KOPT-K1 (cell line): ENCODE measurements around the gene TMEM114.

Experiments
- H3K27ac ChIP-seq: fragments of 200-600 bp; sonication (generic); 2 replicates; pipeline ENCODE4 v1.5.1; 2016; ENCODE audit warnings: antibody characterized with exemption, mild to moderate bottlenecking, low read depth, low read length; ENCODE audit not compliant: poor library complexity, severe bottlenecking
- H3K36me3 ChIP-seq: fragments of 200-600 bp; sonication (generic); 2 replicates; pipeline ENCODE4 v1.5.1; 2017; ENCODE audit warnings: antibody characterized with exemption, mild to moderate bottlenecking, low read length, moderate library complexity; ENCODE audit not compliant: insufficient read depth
- H3K9me3 ChIP-seq: fragments of 200-600 bp; sonication (generic); 2 replicates; pipeline ENCODE4 v1.5.1; 2017; ENCODE audit warnings: antibody characterized with exemption, low read length, mild to moderate bottlenecking; ENCODE audit not compliant: insufficient read depth, poor library complexity, severe bottlenecking

Gene TMEM114

DNA sequence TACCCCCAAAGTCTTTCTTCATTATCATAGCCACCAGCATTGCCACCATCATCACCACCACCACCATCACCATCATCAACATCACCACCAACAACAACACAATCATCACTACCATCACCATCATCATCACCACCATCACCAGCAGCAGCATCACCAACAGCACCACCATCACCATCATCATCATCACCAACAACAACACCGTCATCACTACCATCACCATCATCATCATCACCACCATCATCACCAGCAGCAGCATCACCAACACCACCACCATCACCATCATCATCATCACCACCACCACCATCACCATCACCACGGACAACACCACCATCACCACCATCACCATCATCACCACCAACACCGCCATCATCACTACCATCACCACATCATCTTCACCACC lies 500 bp upstream of the TMEM114 start:
- Histone ChIP-seq H3K36me3 (no peaks in the 10 kb centered on the region), H3K9me3 (no peaks in the 10 kb centered on the region), H3K27ac (no peak overlapping the region)

DNA sequence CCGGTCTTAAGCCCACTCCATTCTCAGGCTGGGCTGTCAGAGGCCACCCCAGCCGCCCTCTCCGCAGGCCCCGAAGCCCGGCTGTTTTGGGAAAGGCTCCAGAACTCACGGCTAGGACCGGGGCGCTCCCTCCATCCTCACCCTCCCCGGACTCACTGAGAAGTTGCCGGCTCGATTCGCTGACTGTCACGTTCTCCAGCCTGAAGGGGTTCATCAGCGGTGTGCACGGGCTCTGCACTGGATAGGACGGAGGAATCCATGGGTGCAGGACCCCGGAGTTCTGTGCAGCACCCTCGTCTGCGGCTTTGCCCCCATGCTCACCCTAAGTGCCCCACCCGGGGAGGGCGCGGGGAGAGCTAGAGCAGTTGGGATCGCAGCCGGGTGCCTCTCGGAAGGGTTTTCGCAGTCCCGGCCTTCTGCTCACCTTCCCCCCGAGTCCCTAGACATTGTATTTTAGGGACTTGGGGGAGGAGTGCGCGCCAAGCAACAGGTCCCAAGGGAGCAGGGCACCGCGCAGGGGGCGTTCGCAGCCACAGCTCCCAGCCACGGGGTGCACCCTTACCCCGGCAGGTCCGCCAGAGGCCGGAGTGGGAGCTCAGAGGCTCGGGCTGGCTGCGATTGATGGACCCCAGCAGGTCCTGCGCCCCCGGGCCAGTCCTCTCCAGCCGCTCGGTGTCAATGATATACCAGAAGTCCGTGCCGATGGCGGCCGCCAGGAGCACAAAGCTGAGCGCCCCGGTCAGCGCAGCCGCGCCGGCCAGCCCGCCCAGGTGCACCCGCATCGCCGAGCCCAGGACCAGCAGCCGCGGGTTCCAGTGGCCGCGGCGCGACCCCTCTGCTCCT lies 1.0 kb downstream of the TMEM114 start:
- Histone ChIP-seq H3K36me3 (no peaks in the 10 kb centered on the region), H3K9me3 (no peaks in the 10 kb centered on the region), H3K27ac (no peak overlapping the region)

- Histone ChIP-seq H3K27ac (no peak overlapping the region), H3K9me3 (no peaks in the 10 kb centered on the region), H3K36me3 (no peaks in the 10 kb centered on the region)
These were observed 1.6 kb downstream of the TMEM114 start for GRCh38 chr16:8588682-8589056.

DNA sequence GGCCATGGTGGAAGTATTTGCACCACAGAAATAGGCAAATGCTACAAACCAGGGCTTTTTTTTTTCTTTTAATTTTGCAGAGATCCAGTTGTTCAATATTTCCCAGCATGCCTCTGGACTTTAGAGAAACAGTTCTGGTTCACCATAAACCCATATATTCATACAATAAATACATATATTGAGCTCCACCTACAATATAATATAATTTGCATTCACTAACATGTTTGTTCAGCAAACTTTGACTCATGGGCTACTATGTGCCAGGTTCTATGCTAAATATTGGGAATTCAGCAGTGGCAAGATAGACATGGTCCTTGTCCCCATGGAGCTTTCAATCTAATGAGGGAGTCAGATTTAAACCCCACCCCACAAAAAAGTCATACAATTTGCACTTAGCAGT lies 3.2 kb downstream of the TMEM114 start:
- Histone ChIP-seq H3K9me3 (no peaks in the 10 kb centered on the region), H3K36me3 (no peaks in the 10 kb centered on the region), H3K27ac (no peak overlapping the region)

DNA sequence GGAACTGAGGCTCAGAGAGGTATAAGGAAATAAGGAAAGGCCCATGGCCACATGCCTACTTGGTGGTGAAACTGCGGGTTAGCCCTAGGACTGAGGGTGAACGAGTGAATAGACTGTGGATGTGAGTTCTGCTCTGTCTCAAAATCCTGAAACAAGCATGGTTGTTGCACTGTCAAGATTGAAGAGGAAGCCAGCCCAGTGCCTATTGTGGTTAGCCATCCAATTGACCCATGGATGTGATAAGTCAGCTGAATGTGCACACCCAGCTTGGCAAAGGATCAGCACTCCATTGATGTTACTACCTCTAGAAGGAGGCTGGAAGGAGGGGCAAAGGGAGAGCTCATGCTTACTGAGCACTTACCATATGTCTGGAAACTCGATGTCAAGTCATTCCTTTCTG lies 4.5 kb downstream of the TMEM114 start:
- Histone ChIP-seq H3K9me3 (no peaks in the 10 kb centered on the region), H3K27ac (no peak overlapping the region), H3K36me3 (no peaks in the 10 kb centered on the region)

- H3K36me3 ChIP-seq, result no peaks in the 10 kb centered on the region
- H3K9me3 ChIP-seq, result no peaks in the 10 kb centered on the region
- no peak overlapping the region for H3K27ac ChIP-seq
These were observed 5.3 kb downstream of the TMEM114 start for GRCh38 chr16:8585041-8585440.

GRCh38 chr16:8583732-8584131 lies 6.6 kb downstream of the TMEM114 start:
- no peak overlapping the region for H3K27ac ChIP-seq
- no peaks in the 10 kb centered on the region for H3K36me3 ChIP-seq

DNA sequence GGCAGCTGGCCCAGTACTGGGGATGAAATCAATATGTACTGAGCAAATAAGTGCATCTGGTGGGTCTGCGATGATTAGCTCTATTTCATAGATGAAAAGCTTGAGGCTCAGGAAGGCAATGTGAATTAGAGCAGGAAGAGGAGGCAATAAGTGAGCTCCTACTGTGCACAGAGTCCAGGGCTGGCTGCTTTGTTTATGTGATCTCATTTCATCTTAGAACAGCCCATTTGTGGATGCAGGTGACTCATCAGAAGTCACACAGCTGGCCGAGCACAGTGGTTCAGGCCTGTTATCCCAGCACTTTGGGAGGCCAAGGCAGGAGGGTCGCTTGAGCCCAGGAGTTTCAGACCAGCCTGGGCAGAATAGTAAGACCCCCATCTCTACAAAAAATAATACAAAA lies 7.1 kb downstream of the TMEM114 start:
- Histone ChIP-seq H3K9me3 (no peaks in the 10 kb centered on the region), H3K27ac (no peak overlapping the region)

More at GRCh38 chr16:8583732-8584131, 6.6 kb downstream of the TMEM114 start:
- no peaks in the 10 kb centered on the region for H3K9me3 ChIP-seq

GRCh38 chr16:8581831-8582580 lies 8.3 kb downstream of the TMEM114 start:
- Histone ChIP-seq H3K27ac (no peak overlapping the region), H3K9me3 (no peaks in the 10 kb centered on the region), H3K36me3 (no peaks in the 10 kb centered on the region)

More for the DNA sequence above, 7.1 kb downstream of the TMEM114 start:
- H3K36me3 ChIP-seq, result no peaks in the 10 kb centered on the region

DNA sequence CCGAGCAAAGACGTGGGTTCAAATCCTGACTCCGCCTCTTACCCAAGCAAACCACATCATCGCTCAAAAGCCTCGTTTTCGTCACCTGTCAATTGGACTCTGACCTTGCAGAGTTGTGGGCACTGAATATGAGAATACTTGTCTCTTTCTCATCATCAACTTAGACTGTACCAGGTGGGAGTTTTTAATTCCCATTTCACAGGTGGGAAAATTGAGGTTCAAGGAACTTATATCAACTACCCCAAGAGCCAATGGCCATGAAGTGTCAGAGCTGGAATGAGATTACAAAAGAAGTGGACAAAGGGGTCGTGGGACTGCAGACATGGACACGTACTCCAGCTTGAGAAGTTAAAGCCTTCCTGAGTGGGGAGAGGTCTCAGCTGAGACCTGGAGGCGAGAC lies 10.8 kb downstream of the TMEM114 start:
- H3K27ac ChIP-seq, result no peak overlapping the region
- no peaks in the 10 kb centered on the region for H3K36me3 ChIP-seq
- no peaks in the 10 kb centered on the region for H3K9me3 ChIP-seq

DNA sequence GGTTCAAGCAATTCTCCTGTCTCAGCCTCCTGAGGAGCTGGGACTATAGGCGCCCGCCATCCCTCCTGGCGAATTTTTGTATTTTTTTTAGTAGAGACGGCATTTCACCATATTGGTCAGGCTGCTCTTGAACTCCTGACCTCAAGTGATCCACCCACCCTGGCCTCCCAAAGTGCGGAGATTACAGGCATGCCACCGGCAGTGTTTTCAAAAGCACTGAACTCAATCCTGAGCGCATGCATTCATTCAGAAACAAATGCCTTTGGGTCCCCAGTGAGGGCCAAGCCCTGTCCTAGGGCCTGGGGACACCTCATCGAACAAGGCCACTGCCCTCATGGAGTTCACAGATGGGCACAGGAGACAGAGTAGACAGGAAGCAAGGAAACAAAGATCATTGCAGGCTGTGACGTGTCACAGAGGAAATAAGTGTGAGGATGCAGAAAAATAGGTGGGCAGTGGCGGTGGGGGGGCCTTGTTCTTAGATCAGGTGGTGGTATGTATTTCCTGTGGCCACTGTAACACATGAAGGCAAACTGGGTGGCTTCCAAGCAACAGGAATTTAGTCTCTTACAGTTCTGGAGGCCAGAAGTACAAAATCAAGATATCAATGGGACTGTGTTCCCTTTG lies 12.5 kb downstream of the TMEM114 start:
- no peaks in the 10 kb centered on the region for H3K36me3 ChIP-seq
- H3K9me3 ChIP-seq, result no peaks in the 10 kb centered on the region
- H3K27ac ChIP-seq, result no peak overlapping the region

DNA sequence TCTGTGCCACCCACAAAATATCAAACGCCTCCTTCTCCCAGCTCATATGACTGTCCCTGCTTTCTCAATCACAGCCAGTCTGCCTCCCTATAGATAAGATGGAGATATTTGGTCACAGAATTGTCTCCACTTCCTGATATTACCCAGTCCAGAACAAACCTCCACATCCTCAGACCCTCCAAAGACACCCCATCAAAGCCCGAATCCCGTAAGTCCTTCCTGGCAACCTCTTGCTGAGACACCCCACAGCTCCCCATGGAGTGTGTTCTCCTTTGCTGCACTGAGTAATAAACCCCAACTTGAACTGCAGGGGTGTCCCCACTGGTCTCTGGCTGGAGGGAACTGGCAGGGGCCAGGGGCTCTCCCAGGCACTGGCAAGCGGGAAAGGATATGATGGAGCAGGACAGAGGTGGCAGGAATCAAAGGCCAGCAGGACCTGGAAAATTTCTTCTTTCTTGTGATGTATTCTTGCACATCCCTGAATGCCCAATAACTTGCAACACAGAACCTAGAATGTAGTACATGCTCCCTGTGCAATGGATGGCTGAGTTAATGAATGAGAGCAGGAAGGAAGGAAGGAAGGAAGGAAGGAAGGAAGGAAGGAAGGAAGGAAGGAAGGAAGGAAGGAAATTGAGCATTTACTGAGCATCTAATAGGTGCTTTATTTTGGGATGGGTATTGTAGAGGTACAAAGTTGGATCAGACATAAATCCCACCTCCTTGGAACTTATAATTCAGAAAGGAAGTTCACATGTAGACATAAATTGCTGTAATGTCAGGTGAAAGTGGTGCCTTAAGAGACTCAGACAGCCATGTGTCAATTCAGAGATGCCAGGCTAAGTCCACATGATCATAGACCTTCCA lies 13.9 kb downstream of the TMEM114 start:
- H3K27ac ChIP-seq, result no peak overlapping the region
- no peaks in the 10 kb centered on the region for H3K9me3 ChIP-seq
- H3K36me3 ChIP-seq, result no peaks in the 10 kb centered on the region

DNA sequence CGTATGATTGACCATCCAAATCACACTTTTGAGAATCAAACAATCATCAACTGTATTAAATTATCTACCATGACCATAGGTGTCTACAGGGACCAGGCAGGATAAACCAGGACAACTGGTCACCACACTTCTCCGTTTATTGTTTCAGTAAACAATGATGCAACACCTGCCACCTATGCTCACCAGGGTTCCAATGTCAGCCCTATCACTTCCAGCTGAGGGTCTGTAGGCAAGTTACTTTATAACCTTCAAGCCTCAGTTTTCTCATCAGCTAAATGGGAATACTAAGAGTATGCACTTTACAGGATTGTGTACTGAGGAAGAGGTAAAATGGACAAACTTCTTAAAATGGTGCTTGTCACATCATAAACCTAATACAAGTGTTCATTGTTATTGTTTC lies 14.9 kb downstream of the TMEM114 start:
- Histone ChIP-seq H3K36me3 (no peaks in the 10 kb centered on the region), H3K9me3 (no peaks in the 10 kb centered on the region), H3K27ac (no peak overlapping the region)

- Histone ChIP-seq H3K9me3 (no peaks in the 10 kb centered on the region), H3K36me3 (no peaks in the 10 kb centered on the region), H3K27ac (no peak overlapping the region)
These were observed 17.2 kb downstream of the TMEM114 start for GRCh38 chr16:8572919-8573724.
